ENCODE measurements around the gene CEBPE. TPM values are rescaled to one million over a fixed set of nuclear protein-coding genes. Genes with fewer than 3 reads are reported as not detected.

Gene CEBPE
- total and polyA plus RNA-seq, 2 donors (not counting 1 experiment from before 2014, with no cell fraction given) = 0.37 to 0.45 TPM

- 67% methylated on average over 2 of the region's 2 CpGs for WGBS (ENCODE audit: insufficient coverage)
- Histone ChIP-seq H3K9me3 (ENCODE audit: control extremely low read depth in 1 of 3, control insufficient read depth in 2 of 3, insufficient read depth in 1 of 3, low read length in 2 of 3) (no peaks in the 10 kb centered on the region), H3K4me2 (replicated peaks; ENCODE audit: low read depth, low read length, poor library complexity, severe bottlenecking) (no peak overlapping the region), H2AFZ (ENCODE audit: insufficient read depth, low read depth, low read length, poor library complexity, severe bottlenecking) (no peak overlapping the region), H3K27ac (ENCODE audit: low read length in 2 of 2) (no peak overlapping the region), H3K4me1 (ENCODE audit: control insufficient read depth in 2 of 2, insufficient read depth in 2 of 2, low read length in 2 of 2) (no peaks in the 10 kb centered on the region), H3K27me3 (replicated peaks in 1 of 4; ENCODE audit: control extremely low read depth in 1 of 4, control insufficient read depth in 3 of 4, insufficient read depth in 4 of 4, low read length in 3 of 4) (no peaks in the 10 kb centered on the region), H4K20me1 (ENCODE audit: control insufficient read depth, insufficient read depth, low read length, poor library complexity, severe bottlenecking) (peaks cover 43% of the 10 kb centered on the region), H3K36me3 (replicated peaks in 1 of 2; ENCODE audit: control extremely low read depth in 1 of 2, control insufficient read depth in 1 of 2, extremely low read depth in 1 of 2, insufficient read depth in 2 of 2, low read length in 1 of 2) (peaks cover 23 to 87% of the 10 kb centered on the region in 2 experiments), H3K79me2 (ENCODE audit: control insufficient read depth, insufficient read depth, low read length) (peaks cover 22% of the 10 kb centered on the region), H3K9ac (ENCODE audit: low read length) (no peak overlapping the region), H3K4me3 (ENCODE audit: control extremely low read depth in 1 of 5, extremely low read depth in 1 of 5, insufficient read depth in 1 of 5, low read depth in 2 of 5, low read length in 4 of 5) (no peak overlapping the region)
- TF ChIP-seq CTCF (IDR thresholded peaks at IDR 0.05) (no peak), EZH2 (IDR thresholded peaks at IDR 0.05; ENCODE audit: borderline replicate concordance, insufficient read depth, low read depth, low read length, poor library complexity, severe bottlenecking) (no peak)
- intact Hi-C loops (cut with micrococcal nuclease) = no loop called here
- ChIA-PET POLR2A (no interaction called here), CTCF (interaction anchor here (0.7 to 3.4 kb wide), 9 partner anchors 7 to 301 kb away, joined by 3 to 33 read pairs (median 6); partner anchors contain the start of genes ACIN1, C14orf119 and SLC7A8)
- no peaks in the 10 kb centered on the region for H3K9me3 Mint-ChIP-seq (ENCODE audit: insufficient read depth)
- H3K4me1 Mint-ChIP-seq = peaks cover 2% of the 10 kb centered on the region
- H3K27me3 Mint-ChIP-seq = no peaks in the 10 kb centered on the region
- DNase-seq (no peak), ATAC-seq (ENCODE audit: low read depth) (no peak)
- H3K27ac Mint-ChIP-seq = no peak overlapping the region
- H3K4me3 Mint-ChIP-seq = no peak overlapping the region
Observed at GRCh38 chr14:23078692-23079116, 40.4 kb downstream of the CEBPE start.

- Histone ChIP-seq H3K9me3 (ENCODE audit: control extremely low read depth in 1 of 3, control insufficient read depth in 2 of 3, insufficient read depth in 1 of 3, low read length in 2 of 3) (no peaks in the 10 kb centered on the region), H3K4me1 (ENCODE audit: control insufficient read depth in 2 of 2, insufficient read depth in 2 of 2, low read length in 2 of 2) (no peaks in the 10 kb centered on the region), H3K4me3 (ENCODE audit: control extremely low read depth in 1 of 5, extremely low read depth in 1 of 5, insufficient read depth in 1 of 5, low read depth in 2 of 5, low read length in 4 of 5) (no peak overlapping the region), H3K36me3 (replicated peaks in 1 of 2; ENCODE audit: control extremely low read depth in 1 of 2, control insufficient read depth in 1 of 2, extremely low read depth in 1 of 2, insufficient read depth in 2 of 2, low read length in 1 of 2) (peaks cover 23 to 84% of the 10 kb centered on the region in 2 experiments), H3K27me3 (replicated peaks in 1 of 4; ENCODE audit: control extremely low read depth in 1 of 4, control insufficient read depth in 3 of 4, insufficient read depth in 4 of 4, low read length in 3 of 4) (no peaks in the 10 kb centered on the region), H3K79me2 (ENCODE audit: control insufficient read depth, insufficient read depth, low read length) (peaks cover 19% of the 10 kb centered on the region), H3K4me2 (replicated peaks; ENCODE audit: low read depth, low read length, poor library complexity, severe bottlenecking) (no peak overlapping the region), H3K27ac (ENCODE audit: low read length in 2 of 2) (no peak overlapping the region), H4K20me1 (ENCODE audit: control insufficient read depth, insufficient read depth, low read length, poor library complexity, severe bottlenecking) (peaks cover 36% of the 10 kb centered on the region), H2AFZ (ENCODE audit: insufficient read depth, low read depth, low read length, poor library complexity, severe bottlenecking) (no peak overlapping the region), H3K9ac (ENCODE audit: low read length) (no peak overlapping the region)
- intact Hi-C loops (cut with micrococcal nuclease) = loop anchor here (2.0 kb wide), 1 partner anchor 17 kb away; the partner anchor contains the start of genes ACIN1 and C14orf119
- TF ChIP-seq CTCF (IDR thresholded peaks at IDR 0.05) = no peak
- H3K9me3 Mint-ChIP-seq (ENCODE audit: insufficient read depth) = no peaks in the 10 kb centered on the region
- CTCF ChIA-PET = interaction anchor here (1.0 to 3.4 kb wide), 24 partner anchors 8 to 694 kb away, joined by 3 to 33 read pairs (median 6); partner anchors contain the start of genes ACIN1, C14orf119 and SLC7A8
- no peaks in the 10 kb centered on the region for H3K27me3 Mint-ChIP-seq
- POLR2A ChIA-PET = no interaction called here
- H3K27ac Mint-ChIP-seq = peak overlapping the region; percentile 16
- H3K4me3 Mint-ChIP-seq = no peak overlapping the region
- ATAC-seq (ENCODE audit: low read depth) (no peak), DNase-seq (no peak)
- WGBS (ENCODE audit: insufficient coverage) = 93% methylated on average over 4 of the region's 5 CpGs
- H3K4me1 Mint-ChIP-seq = peaks cover 2% of the 10 kb centered on the region
Observed at GRCh38 chr14:23077962-23078361, 41.1 kb downstream of the CEBPE start.

Measured in B cell (primary cell).